ENCODE results near the gene SIGLEC11.
"Not testable (repeated sequence)": the region's sequence is repeated elsewhere in the genome, so short reads cannot be mapped to it uniquely, and the experiment has no call there.

The SIGLEC11 gene

GRCh38 chr19:49978324-49978723, 17.4 kb upstream of the SIGLEC11 start:
- DNase-seq, result no peak

- DNase-seq, result no peak
Measured at GRCh38 chr19:49977881-49978280, 16.9 kb upstream of the SIGLEC11 start.

- no peak for DNase-seq
Measured at GRCh38 chr19:49977076-49977475, 16.1 kb upstream of the SIGLEC11 start.

GRCh38 chr19:49976496-49976895, 15.5 kb upstream of the SIGLEC11 start:
- no peak for DNase-seq

- no peak for DNase-seq
Measured at GRCh38 chr19:49975051-49975450, 14.1 kb upstream of the SIGLEC11 start.

GRCh38 chr19:49973987-49974386, 13.0 kb upstream of the SIGLEC11 start:
- DNase-seq, result no peak

- DNase-seq, result no peak
Measured at GRCh38 chr19:49972841-49973240, 11.9 kb upstream of the SIGLEC11 start.

GRCh38 chr19:49971991-49972411, 11.0 kb upstream of the SIGLEC11 start:
- DNase-seq, result no peak

- not testable (repeated sequence) for DNase-seq
Measured at GRCh38 chr19:49969355-49969754, 8.4 kb upstream of the SIGLEC11 start.

- DNase-seq, result no peak
Measured at GRCh38 chr19:49968279-49968922, 7.4 kb upstream of the SIGLEC11 start.

- not testable (repeated sequence) for DNase-seq
Measured at GRCh38 chr19:49959892-49960291, 1.1 kb downstream of the SIGLEC11 start.

- DNase-seq, result not testable (repeated sequence)
Measured at GRCh38 chr19:49958596-49958995, 2.4 kb downstream of the SIGLEC11 start.

- not testable (repeated sequence) for DNase-seq
Measured at GRCh38 chr19:49958144-49958543, 2.8 kb downstream of the SIGLEC11 start.

- DNase-seq, result no peak
Measured at GRCh38 chr19:49957262-49957915, 3.6 kb downstream of the SIGLEC11 start.

GRCh38 chr19:49956115-49956495, 4.9 kb downstream of the SIGLEC11 start:
- DNase-seq, result no peak

GRCh38 chr19:49954933-49955332, 6.0 kb downstream of the SIGLEC11 start:
- no peak for DNase-seq

GRCh38 chr19:49954092-49954829, 6.7 kb downstream of the SIGLEC11 start:
- no peak for DNase-seq

GRCh38 chr19:49953416-49953815, 7.6 kb downstream of the SIGLEC11 start:
- no peak for DNase-seq

- DNase-seq, result no peak
Measured at GRCh38 chr19:49952906-49953305, 8.1 kb downstream of the SIGLEC11 start.

GRCh38 chr19:49952479-49952836, 8.5 kb downstream of the SIGLEC11 start:
- DNase-seq, result no peak

- DNase-seq, result no peak
Measured at GRCh38 chr19:49951806-49952478, 9.0 kb downstream of the SIGLEC11 start.

GRCh38 chr19:49950956-49951526, 9.9 kb downstream of the SIGLEC11 start:
- DNase-seq, result no peak

GRCh38 chr19:49950590-49950948, 10.4 kb downstream of the SIGLEC11 start:
- no peak for DNase-seq
